Uterus (tissue), 4 donors: ENCODE measurements around the gene SBF2. TPM values are rescaled to one million over a fixed set of nuclear protein-coding genes. Genes with fewer than 3 reads are reported as not detected.

Source experiments
- DNase-seq, 2 donors: peaks; one replicate each; pipeline ENCODE4 v3.0.0-alpha.2; 2019 to 2020
- H3K27ac ChIP-seq, 2 donors: fragments of 200-600 bp; sonication (generic); 1 replicate in 1 of 2; 2 replicates in 1 of 2; pipeline ENCODE4 v1.5.1; 2016 to 2018
- H3K27me3 ChIP-seq, 2 donors: fragments of 200-600 bp; sonication (generic); one replicate each; pipeline ENCODE4 v1.5.1; 2018 to 2019; ENCODE audit warnings: control low read depth in 1 of 2
- H3K36me3 ChIP-seq, 2 donors: fragments of 200-600 bp; sonication (generic); one replicate each; pipeline ENCODE4 v1.5.1; 2019; ENCODE audit warnings: control low read depth in 1 of 2
- H3K4me1 ChIP-seq, 2 donors: fragments of 200-600 bp; sonication (generic); one replicate each; pipeline ENCODE4 v1.5.1; 2018 to 2019; ENCODE audit warnings: control low read depth in 1 of 2
- H3K4me3 ChIP-seq, 2 donors: fragments of 200-600 bp; sonication (generic); 1 replicate in 1 of 2; 2 replicates in 1 of 2; pipeline ENCODE4 v1.5.1; 2018 to 2019; ENCODE audit warnings: mild to moderate bottlenecking in 1 of 2
- H3K9me3 ChIP-seq, 2 donors: fragments of 200-600 bp; sonication (generic); one replicate each; pipeline ENCODE4 v1.5.1; 2019; ENCODE audit warnings: control low read depth in 1 of 2
- POLR2A ChIP-seq, 2 donors: fragments of 450-650 bp; IDR thresholded peaks; one replicate each; pipeline ENCODE4 v1.6.1; 2016; ENCODE audit warnings: antibody characterized with exemption in 2 of 2, mild to moderate bottlenecking in 1 of 2, moderate library complexity in 1 of 2
- intact Hi-C: fragments of 100-400 bp; cut with DNase I; formaldehyde crosslinking; loops from one replicate; pipeline ENCODE4 v1.15.1; 2023; ENCODE audit warnings: low total_unique reads
- total RNA-seq, 4 donors: library from RNA; depleted of rRNA in 3 of 4; stranded (reverse); fragments of >200 nt in 3 of 4; gene quantifications; one replicate each; pipeline versions ENCODE4 v1.1.0 to v1.2.4, GENCODE V29; 2014 to 2023
- TF ChIP-seq, protein P1 (sequence below), 4 experiments: fragments of 200-600 bp in 2 of 4; fragments of 450-650 bp in 2 of 4; sonication (generic) in 2 of 4; IDR thresholded peaks; one replicate each; pipeline ENCODE4 v1.5.1; 2016 to 2019; ENCODE audit warnings: antibody characterized with exemption in 4 of 4, mild to moderate bottlenecking in 2 of 4, moderate library complexity in 1 of 4
- donor health status: DM: yes; HTN: yes; CAD: no.

Gene SBF2
- total RNA-seq, 4 donors from 2014 or later, result 45.0 to 202 (median 98.0) TPM

DNA sequence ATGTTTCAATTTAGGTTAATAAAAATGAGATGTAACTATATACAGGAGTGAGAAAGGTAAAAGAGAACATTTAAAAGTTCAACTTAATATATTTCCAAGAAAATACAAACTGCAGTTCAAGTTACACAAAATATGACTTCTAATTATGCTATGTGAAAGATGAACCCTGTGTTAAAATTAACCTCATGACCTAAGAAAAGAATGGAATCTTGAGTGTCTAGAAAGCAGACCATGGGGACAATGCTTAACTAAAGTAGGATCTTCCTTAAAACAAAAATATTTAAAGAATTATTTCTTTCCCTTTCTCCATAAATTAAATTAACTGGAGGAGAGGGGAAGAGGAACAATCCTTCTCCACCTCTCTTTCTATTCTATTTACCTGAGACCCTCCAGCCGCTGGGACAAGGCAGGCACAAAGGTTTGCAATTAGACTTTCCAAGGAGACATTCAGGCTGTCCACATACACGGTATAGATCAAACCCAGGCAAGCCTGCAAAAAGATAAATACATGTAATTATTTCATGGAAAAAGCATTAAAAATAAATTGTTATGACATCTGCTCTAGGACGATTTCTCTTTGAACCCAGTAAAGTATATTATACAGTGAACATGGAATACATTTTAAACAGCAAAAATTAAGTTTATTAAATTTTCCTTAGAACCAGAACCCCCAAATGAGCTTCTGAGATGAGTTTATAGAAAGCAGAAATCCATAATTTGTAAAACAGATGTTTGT, 264.5 kb downstream of the SBF2 start:
- DNase-seq, result no peak
- H3K27me3 ChIP-seq, result no peaks in the 10 kb centered on the region
- TF ChIP-seq, protein P1, sequence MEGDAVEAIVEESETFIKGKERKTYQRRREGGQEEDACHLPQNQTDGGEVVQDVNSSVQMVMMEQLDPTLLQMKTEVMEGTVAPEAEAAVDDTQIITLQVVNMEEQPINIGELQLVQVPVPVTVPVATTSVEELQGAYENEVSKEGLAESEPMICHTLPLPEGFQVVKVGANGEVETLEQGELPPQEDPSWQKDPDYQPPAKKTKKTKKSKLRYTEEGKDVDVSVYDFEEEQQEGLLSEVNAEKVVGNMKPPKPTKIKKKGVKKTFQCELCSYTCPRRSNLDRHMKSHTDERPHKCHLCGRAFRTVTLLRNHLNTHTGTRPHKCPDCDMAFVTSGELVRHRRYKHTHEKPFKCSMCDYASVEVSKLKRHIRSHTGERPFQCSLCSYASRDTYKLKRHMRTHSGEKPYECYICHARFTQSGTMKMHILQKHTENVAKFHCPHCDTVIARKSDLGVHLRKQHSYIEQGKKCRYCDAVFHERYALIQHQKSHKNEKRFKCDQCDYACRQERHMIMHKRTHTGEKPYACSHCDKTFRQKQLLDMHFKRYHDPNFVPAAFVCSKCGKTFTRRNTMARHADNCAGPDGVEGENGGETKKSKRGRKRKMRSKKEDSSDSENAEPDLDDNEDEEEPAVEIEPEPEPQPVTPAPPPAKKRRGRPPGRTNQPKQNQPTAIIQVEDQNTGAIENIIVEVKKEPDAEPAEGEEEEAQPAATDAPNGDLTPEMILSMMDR (IDR thresholded peaks at IDR 0.05), result no peak
- TF ChIP-seq POLR2A (IDR thresholded peaks at IDR 0.05), result no peak
- no peak overlapping the region for H3K27ac ChIP-seq
- no peaks in the 10 kb centered on the region for H3K9me3 ChIP-seq
- no peaks in the 10 kb centered on the region for H3K4me1 ChIP-seq
- intact Hi-C loops, result no loop called here
- no peak overlapping the region for H3K4me3 ChIP-seq
- H3K36me3 ChIP-seq, result no peaks in the 10 kb centered on the region

DNA sequence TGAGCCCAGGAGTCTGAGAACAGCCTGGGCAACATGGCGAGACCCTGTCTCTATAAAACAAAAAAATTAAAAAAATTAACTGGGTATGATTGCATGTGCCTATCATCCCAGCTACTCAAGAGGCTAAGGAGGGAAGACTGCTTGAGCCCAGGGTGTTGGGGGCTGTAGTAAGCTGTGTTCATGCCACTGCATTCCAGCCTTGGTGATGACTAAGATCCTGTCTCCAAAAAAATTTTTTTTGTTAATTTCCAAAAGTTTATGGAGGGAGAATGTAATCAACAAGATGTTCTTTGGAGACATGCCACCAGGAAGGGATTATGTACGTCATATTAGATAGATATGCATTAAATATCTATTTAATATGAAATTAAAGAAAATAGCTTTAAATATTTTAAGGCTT, 267.5 kb downstream of the SBF2 start:
- Histone ChIP-seq H3K4me3 (no peak overlapping the region), H3K27me3 (no peaks in the 10 kb centered on the region), H3K9me3 (no peaks in the 10 kb centered on the region), H3K36me3 (no peaks in the 10 kb centered on the region), H3K27ac (no peak overlapping the region), H3K4me1 (no peaks in the 10 kb centered on the region)
- intact Hi-C loops, result no loop called here
- TF ChIP-seq, protein P1 (IDR thresholded peaks at IDR 0.05), result no peak
- no peak for TF ChIP-seq POLR2A (IDR thresholded peaks at IDR 0.05)
- no peak for DNase-seq

DNA sequence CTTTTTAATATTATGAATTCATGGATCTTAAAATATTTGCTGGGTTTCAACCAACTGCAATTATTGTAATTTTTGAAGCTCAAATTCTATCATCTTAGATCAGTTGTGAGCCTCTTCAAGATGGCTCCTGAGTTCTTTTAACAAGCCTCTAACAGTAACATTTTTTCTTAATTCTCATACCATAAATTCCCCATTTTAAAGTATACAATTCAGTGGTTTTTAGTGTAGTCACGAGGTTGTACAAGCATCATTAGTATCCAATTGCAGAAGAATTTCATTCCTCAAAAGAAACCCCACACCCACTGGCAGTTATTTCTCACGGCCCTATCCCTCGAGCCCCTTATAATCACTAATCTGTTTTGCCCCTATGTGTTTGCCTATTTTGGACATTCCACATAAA, 270.8 kb downstream of the SBF2 start:
- Histone ChIP-seq H3K9me3 (no peaks in the 10 kb centered on the region), H3K36me3 (no peaks in the 10 kb centered on the region), H3K4me1 (no peaks in the 10 kb centered on the region), H3K27ac (no peak overlapping the region), H3K27me3 (no peaks in the 10 kb centered on the region), H3K4me3 (no peak overlapping the region)
- no peak for TF ChIP-seq POLR2A (IDR thresholded peaks at IDR 0.05)
- TF ChIP-seq, protein P1 (IDR thresholded peaks at IDR 0.05), result no peak
- intact Hi-C loops, result no loop called here
- no peak for DNase-seq

DNA sequence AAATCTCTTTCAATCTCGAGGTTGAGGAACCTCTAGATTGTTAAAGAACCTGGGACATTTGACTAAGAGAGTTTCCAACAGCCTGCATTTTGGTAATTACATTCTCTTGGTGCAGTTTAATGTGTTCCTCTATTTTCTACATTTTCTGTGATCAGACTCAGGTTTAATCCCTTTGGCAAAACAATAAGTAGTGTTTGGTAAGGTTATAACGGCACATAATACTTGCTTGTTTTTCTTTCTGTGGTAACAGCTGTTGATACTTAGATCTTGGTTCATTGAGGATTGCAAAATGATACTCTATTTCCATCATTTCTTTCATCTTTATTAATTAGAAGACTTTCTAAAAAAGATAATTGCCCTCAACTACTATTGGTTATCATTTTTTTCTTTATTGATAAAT, 271.3 kb downstream of the SBF2 start:
- Histone ChIP-seq H3K27ac (no peak overlapping the region), H3K27me3 (no peaks in the 10 kb centered on the region), H3K9me3 (no peaks in the 10 kb centered on the region), H3K4me1 (no peaks in the 10 kb centered on the region), H3K36me3 (no peaks in the 10 kb centered on the region), H3K4me3 (no peak overlapping the region)
- DNase-seq, result no peak
- TF ChIP-seq, protein P1 (IDR thresholded peaks at IDR 0.05), result no peak
- intact Hi-C loops, result no loop called here

DNA sequence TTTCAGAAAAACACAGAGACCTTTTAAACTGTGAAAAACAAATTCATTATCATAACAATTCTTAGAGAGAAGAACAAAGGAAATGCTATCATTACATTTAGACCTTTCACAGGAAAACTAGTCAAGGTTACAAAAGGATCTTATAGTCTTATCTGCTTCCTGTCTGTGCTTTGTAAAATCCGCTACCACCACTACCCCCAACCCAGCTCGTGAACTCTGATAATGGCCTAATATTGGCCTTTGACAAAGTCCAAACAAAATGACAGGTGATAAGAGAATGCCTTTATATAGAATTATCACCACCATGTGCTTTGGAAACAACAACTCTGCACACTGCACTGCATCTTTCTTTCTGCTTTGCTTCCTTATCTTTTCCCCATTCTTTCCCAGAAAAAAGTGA, 272.5 kb downstream of the SBF2 start:
- Histone ChIP-seq H3K9me3 (no peaks in the 10 kb centered on the region), H3K4me3 (no peak overlapping the region), H3K27ac (no peak overlapping the region), H3K36me3 (no peaks in the 10 kb centered on the region), H3K27me3 (no peaks in the 10 kb centered on the region), H3K4me1 (no peaks in the 10 kb centered on the region)
- DNase-seq, result no peak
- no peak for TF ChIP-seq POLR2A (IDR thresholded peaks at IDR 0.05)
- TF ChIP-seq, protein P1 (IDR thresholded peaks at IDR 0.05), result no peak
- intact Hi-C loops, result no loop called here
